Left ventricle myocardium superior (tissue), 1 donor: Measurements from ENCODE around the gene EXOC1. TPM values are rescaled to one million over a fixed set of nuclear protein-coding genes. Genes with fewer than 3 reads are reported as not detected.

ENCODE experiments used
- ATAC-seq: fragments of 200-7000 bp; cut with Tn5 transposase; one replicate; pipeline ENCODE4 v1.9.1; 2020; ENCODE audit warnings: mild to moderate bottlenecking, moderate library complexity
- DNase-seq: peaks from one replicate; pipeline ENCODE4 v3.0.0-alpha.2; 2020
- intact Hi-C: fragments of 100-400 bp; cut with micrococcal nuclease; formaldehyde crosslinking; loops from one replicate; pipeline ENCODE4 v1.11.0; 2022
- total RNA-seq: library from RNA; stranded (reverse); fragmentation: NEBNext Ultra II Directional; extraction: Animal tissue kit (Norgen Biotek cat#: 25700); gene quantifications from one replicate; pipeline ENCODE4 v1.2.1, GENCODE V29; 2021
- donor health status: DM: no; HTN: yes; CAD: no; lungs with severe emphysema.

The EXOC1 gene
- total RNA-seq, 1 donor from 2014 or later = 18.7 TPM

DNA sequence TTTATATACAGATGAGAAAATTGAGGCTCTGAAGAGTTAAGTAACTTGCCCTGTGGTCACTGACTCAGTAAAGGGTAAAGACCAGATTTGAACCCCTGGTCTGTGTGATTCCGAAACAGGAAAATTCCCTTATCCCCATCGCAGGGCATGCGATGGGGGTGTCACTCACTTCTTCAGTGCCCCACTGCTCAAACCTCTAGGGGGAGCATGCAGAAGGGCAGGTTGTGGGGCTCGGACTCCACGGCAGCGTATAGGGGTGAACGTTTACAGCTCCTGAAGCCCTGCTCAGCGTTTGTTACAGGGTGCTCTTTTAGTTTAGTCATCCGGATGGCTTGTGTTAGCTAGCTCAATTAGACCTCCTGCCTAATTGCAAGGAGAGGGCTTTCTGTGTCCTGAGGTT, 3.7 kb upstream of the EXOC1 start:
- ATAC-seq = no peak
- no peak for DNase-seq
- intact Hi-C loops = no loop called here

DNA sequence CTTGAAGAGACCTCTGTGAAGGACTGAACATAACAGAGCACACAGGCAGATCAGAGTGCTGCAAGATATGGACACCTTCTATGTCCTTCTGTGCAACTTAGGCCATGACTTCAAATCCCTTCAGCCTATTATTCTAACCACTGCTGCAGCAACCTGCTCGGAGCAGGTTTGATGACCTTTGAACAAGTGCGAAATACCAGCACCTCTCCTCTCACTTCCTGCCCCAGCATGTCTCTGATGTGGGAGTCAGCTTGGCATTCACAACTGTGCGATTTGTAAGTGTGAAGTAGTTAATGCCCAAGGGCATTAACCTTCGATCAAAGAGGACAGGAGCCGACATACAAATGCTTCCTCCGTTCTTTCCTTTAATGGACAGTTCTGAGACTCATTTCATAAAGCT, 1.6 kb upstream of the EXOC1 start:
- ATAC-seq (no peak), DNase-seq (no peak)
- intact Hi-C loops = no loop called here

GRCh38 chr4:55854129-55854528, 681 bp downstream of the EXOC1 start:
- peak; percentile 11 for ATAC-seq
- intact Hi-C loops = no loop called here
- DNase-seq = no peak

GRCh38 chr4:55857586-55857985, 4.1 kb downstream of the EXOC1 start:
- intact Hi-C loops = no loop called here
- DNase-seq (no peak), ATAC-seq (no peak)

DNA sequence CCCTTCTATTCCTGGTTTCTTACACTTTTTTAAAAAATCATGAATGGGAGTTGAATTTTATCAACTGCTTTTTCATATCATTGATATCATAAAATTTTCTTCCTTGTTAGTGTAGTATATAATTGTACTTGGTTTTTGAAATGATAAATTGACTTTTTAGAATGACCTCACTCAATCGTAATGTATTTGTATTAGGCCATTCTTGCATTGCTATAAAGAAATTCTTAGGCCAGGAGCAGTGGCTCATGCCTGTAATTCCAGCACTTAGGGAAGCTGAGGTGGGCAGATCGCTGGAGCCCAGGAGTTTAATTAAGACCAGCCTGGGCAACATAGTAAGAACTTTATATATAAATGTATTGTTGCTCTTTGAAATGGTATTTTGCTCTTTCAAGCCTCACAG, 6.3 kb downstream of the EXOC1 start:
- ATAC-seq (no peak), DNase-seq (no peak)
- intact Hi-C loops = no loop called here

GRCh38 chr4:55864577-55865223, 11.3 kb downstream of the EXOC1 start:
- ATAC-seq (no peak), DNase-seq (no peak)
- intact Hi-C loops = no loop called here

DNA sequence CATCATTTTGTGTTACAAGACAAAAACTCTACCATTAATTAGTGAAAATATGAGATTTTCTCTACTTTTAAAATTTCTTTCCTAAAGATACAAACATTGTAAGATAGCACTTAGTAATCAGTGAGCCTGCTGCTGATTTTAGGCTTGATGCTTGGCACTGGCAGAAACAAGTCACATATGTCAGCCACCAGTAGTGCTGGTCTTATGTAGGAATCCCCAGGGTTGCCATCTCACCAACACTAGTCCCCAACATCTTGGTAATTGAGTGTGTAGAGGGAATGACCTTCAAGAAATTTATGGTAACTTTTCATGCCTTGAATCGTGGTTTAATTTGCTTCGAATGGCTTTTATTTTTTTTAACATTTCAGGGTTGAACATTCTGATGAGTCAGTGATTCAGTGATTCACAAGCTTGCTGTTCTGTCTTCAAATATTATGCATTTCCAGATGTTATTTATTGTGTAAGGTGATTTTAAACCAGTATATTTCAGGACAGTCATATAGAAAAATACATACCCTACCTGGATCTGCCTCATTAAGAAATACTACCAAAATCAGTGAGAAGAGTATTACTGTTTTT, 11.9 kb downstream of the EXOC1 start:
- DNase-seq = no peak
- intact Hi-C loops = no loop called here
- no peak for ATAC-seq

DNA sequence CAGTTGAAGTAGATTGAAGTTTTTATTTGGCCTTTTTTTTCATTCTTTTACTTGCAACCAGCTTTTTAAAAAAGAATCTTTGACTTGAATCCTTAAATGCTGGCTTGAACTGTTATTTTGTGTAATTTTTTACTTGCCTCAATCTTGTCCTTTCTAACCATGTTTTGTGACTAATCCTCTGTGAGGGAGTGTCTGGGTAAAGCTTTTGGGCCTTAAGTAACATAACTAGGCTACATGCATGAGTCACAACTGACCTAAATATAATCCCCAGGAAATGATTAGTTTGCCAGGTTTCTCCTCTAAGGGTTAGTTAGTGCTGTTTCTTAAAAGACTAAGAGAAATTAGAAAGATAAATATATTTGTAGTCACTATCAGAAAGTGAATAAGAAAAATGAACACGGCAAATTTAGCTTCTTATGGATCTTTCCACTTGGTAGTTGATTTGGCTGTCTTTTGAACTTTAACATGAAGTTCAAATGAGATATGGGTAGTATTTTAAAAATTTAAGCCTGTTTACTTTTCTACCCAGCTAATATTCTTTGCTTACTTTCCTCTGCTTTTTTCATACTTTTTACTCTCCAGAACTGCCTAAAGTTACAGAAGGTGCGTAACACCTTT, 13.0 kb downstream of the EXOC1 start:
- no peak for DNase-seq
- ATAC-seq = peak; percentile 96
- intact Hi-C loops = no loop called here

DNA sequence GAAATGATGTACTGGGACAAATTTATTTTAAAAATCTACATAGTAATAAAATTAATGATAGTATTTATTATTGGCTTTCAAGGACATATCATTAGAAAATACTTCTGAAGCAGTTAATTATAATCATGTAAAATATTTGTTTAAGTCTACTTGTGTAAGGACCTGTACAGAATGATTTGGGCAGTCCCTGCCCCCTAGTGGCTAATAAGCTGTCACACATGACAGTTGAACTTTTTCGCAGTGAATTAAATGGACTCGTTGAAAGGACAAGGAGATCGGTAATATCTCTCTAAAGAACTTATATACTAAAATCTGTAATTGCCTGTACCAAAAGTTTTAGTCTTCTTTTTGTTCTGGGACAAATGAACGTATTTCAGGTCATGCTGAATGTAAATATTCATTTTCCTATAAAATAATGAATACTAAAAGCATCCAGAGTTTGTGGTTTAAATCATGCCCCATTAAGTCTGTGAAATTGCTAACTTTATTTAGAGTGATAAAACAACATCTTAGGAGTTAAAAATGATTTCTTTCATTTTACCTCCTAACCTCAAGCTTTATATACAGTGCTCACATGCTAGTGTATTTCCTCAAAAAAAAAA, 13.6 kb downstream of the EXOC1 start:
- intact Hi-C loops = no loop called here
- no peak for DNase-seq

GRCh38 chr4:55868581-55869090, 15.2 kb downstream of the EXOC1 start:
- DNase-seq (no peak), ATAC-seq (no peak)
- intact Hi-C loops = no loop called here

More for the DNA sequence above, 13.6 kb downstream of the EXOC1 start:
- ATAC-seq = peak; percentile 94

- ATAC-seq (no peak), DNase-seq (no peak)
- intact Hi-C loops = no loop called here
These were observed 17.9 kb downstream of the EXOC1 start for GRCh38 chr4:55871299-55871800.

DNA sequence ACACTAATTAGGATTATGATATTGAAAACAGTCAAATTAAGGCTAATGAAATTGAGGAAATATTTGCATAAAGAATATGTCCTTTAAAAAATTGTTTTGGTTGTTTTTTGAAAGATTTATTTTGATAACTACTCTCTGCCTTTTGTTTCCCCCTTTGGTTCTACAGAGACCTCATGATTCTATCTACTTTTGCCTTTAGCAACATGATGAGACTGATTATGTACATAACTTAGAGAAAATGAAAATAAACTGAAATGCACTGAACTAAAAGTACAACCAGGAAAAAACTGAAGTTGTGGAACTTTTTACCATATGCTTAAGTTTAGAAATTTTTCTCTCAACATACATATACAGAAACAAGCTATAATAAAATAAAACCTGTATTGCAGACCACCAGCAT, 21.4 kb downstream of the EXOC1 start:
- DNase-seq (no peak), ATAC-seq (no peak)
- intact Hi-C loops = no loop called here

DNA sequence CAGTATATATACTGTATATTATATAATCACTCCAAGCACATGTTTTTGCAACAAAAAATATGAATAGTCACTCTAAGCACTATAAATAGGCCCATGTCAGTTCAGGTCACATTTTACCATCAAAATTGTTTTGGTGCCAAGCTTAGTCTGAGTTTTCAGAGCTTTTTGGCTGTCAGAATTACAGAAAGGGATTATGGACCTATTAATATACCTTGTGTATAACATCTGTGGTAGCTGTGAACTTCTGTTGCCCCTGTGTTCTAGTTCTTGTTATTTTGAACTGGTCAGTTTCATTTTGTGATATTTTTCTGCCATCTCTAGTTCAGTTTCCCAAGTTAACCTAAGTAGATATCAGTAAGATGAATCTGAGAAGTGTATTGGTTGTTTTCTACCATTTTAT, 22.9 kb downstream of the EXOC1 start:
- ATAC-seq = no peak
- no peak for DNase-seq
- intact Hi-C loops = no loop called here

- DNase-seq (no peak), ATAC-seq (no peak)
- intact Hi-C loops = no loop called here
These were observed 25.8 kb downstream of the EXOC1 start for GRCh38 chr4:55879224-55879623.

GRCh38 chr4:55880652-55881280, 27.3 kb downstream of the EXOC1 start:
- ATAC-seq = no peak
- DNase-seq = no peak
- intact Hi-C loops = no loop called here

DNA sequence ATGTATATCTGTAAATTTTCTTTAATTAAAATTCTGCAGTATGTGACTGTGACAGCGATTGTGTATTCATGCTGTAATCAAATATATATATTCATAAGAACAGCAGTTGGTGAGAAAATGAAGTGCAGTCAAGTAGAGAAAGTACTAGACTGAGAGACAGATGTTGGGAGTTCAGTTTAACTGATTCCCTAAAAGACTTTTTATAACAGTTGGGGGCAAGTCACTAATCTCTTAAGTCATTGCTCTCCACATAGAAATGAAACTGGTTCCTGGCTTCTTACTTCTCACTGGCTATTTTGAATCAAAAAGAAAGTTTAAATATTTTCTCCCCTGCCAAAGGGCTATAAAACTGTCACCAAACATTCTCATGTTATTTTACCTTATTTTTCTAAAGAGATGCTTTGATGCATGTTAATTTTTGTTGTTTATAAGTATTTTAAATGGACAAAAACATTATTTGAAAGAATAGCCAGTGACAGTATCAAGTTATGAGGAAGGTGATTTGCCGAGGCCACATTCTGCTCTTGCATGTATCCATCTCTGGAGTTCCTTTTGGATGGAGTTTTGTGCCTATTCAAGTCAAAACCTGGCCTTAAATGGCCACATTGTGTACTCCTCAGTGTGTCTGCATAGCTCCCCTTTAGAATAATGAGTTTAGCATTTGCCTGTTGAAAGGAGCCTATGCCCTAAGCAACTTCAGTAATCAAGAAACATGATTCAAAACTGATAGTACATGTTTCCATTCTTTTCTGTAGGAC, 30.8 kb downstream of the EXOC1 start:
- ATAC-seq = no peak
- intact Hi-C loops = no loop called here
- DNase-seq = no peak

DNA sequence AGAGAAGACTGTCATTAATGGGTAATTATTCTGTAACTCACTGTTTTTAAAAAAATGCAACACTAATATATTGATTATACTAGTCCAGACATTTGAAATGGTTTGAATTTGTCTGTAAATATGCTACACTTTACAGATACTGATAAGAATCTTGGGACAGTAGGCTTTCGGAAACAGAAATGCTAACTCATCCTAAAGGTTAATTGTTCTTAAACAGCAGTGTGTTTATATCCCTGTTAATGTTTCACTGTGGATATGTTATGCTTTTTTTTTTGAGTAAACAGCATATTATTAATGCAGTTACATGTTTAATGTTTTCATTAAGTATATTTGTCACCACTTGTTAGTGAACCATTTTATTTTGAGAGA, 31.4 kb downstream of the EXOC1 start:
- ATAC-seq = no peak
- no peak for DNase-seq
- intact Hi-C loops = no loop called here

DNA sequence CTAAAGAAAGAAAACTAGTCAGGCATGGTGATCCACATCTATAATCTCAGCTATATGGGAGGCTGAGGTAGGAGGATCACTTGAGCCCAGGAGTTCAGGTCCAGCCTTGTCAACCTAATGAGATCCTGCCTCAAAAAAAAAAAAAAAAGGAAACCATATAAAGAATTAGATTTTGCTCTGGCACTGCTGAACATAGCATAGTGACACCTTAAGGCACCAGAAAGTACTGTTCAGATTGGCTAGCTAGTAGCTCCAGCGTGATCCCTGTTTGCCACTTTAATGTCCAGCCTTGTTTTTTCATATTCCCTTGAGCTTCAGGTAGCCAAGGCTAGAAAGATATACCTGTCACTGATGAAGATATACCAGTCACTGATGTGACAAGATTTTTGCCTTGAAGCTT, 34.1 kb downstream of the EXOC1 start:
- intact Hi-C loops = no loop called here
- no peak for DNase-seq
- ATAC-seq = no peak

DNA sequence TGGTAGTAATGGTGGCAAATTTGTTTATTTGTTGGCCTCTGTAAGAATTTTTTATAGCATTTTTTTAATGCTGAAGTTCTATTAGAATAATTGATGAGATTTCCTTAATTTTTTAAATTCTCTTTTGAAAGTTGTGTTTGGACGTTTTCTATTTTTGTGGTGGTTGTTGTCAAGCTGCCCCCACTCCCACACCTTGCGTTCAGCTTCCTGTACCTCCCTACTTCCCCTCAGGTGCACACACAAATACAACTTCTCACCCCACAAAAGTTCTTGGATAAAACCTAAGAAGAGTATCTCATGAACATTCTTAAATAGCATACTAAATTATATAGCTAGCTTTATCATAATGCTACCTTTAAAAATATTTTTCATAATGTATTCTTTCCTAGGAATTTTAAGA, 38.7 kb downstream of the EXOC1 start:
- intact Hi-C loops = no loop called here
- DNase-seq = no peak
- ATAC-seq = no peak
